ENCODE measurements around the gene PRPSAP2. TPM values are rescaled to one million over a fixed set of nuclear protein-coding genes. Genes with fewer than 3 reads are reported as not detected.

PRPSAP2 gene
- total and polyA plus RNA-seq, 2 of the 8 experiments (the other 6 are each of a cell fraction or from before 2014, with no cell fraction given), result 28.7 to 50.5 TPM

- TF ChIP-seq E2F6 (IDR thresholded peaks at IDR 0.05) (no peak), RNF2 (IDR thresholded peaks at IDR 0.05; ENCODE audit: borderline replicate concordance, low read depth, low read length, missing control alignments, poor library complexity, severe bottlenecking) (no peak)
- Histone ChIP-seq H3K4me3 (ENCODE audit: extremely low read depth in 1 of 4, insufficient read depth in 2 of 4, low read depth in 3 of 4, low read length in 4 of 4) (no peak overlapping the region), H3K4me1 (replicated peaks in 1 of 4; ENCODE audit: control insufficient read depth in 3 of 4, insufficient read depth in 4 of 4, low read length in 3 of 4) (no peaks in the 10 kb centered on the region), H4K91ac (replicated peaks; ENCODE audit: insufficient read length, low read length) (no peak overlapping the region), H3K27ac (ENCODE audit: low read depth, low read length) (no peak overlapping the region), H2BK5ac (ENCODE audit: low read depth, low read length) (no peak overlapping the region), H2BK20ac (ENCODE audit: low read length) (no peak overlapping the region), H3K27me3 (replicated peaks in 1 of 4; ENCODE audit: control insufficient read depth in 3 of 4, extremely low read depth in 1 of 4, insufficient read depth in 3 of 4, low read length in 3 of 4) (no peaks in the 10 kb centered on the region), H2BK120ac (replicated peaks; ENCODE audit: low read depth, low read length) (no peak overlapping the region), H2BK15ac (ENCODE audit: low read length) (no peak overlapping the region), H3K9me3 (ENCODE audit: insufficient read depth in 2 of 2, low read depth in 1 of 2, low read length in 1 of 2) (no peaks in the 10 kb centered on the region), H3K79me1 (ENCODE audit: low read depth, low read length) (no peaks in the 10 kb centered on the region), H2AFZ (ENCODE audit: low read length) (no peak overlapping the region), H3K23ac (ENCODE audit: insufficient read length) (no peak overlapping the region), H3K4ac (replicated peaks; ENCODE audit: insufficient read length, low read depth, low read length) (no peak overlapping the region), H2BK12ac (ENCODE audit: low read depth, low read length) (no peak overlapping the region), H3K4me2 (ENCODE audit: insufficient read depth in 1 of 2, low read depth in 2 of 2, low read length in 2 of 2) (no peak overlapping the region), H3K56ac (replicated peaks; ENCODE audit: insufficient read length, low read depth, low read length) (no peak overlapping the region), H2AK5ac (ENCODE audit: low read depth, low read length) (no peak overlapping the region), H4K8ac (ENCODE audit: extremely low read depth, insufficient read depth, low read length) (no peak overlapping the region), H3K36me3 (ENCODE audit: control insufficient read depth in 2 of 4, insufficient read depth in 4 of 4, low read length in 3 of 4) (peaks cover 3 to 7% (median 5%) of the 10 kb centered on the region in 4 experiments; a peak in 5 of 8 replicates), H3K14ac (ENCODE audit: insufficient read length) (no peak overlapping the region), H4K5ac (ENCODE audit: insufficient read length, low read depth, low read length) (no peak overlapping the region), H4K20me1 (replicated peaks in 1 of 2; ENCODE audit: control insufficient read depth in 1 of 2, insufficient read depth in 2 of 2, low read length in 2 of 2) (peaks cover 0 to 2% of the 10 kb centered on the region in 2 experiments), H3K79me2 (ENCODE audit: control insufficient read depth in 1 of 2, insufficient read depth in 2 of 2, low read length in 2 of 2) (no peaks in the 10 kb centered on the region), H3K9ac (replicated peaks in 1 of 4; ENCODE audit: extremely low read depth in 1 of 4, low read depth in 3 of 4, low read length in 3 of 4) (no peak overlapping the region), H3K23me2 (ENCODE audit: low read depth, low read length) (no peaks in the 10 kb centered on the region), H3K18ac (ENCODE audit: extremely low read depth, low read length) (no peak overlapping the region)
- WGBS, 2 experiments (ENCODE audit: extremely low coverage in 1 of 2, insufficient coverage in 1 of 2, insufficient read length in 1 of 2, insufficient replicate concordance in 2 of 2, low coverage in 1 of 2, low lambda C conversion rate in 2 of 2, missing lambda C conversion rate in 1 of 2), result 88% methylated on average over 5 of the region's 5 CpGs; no CpG with 5 or more reads in 1 of the 2 experiments
- DNase-seq (ENCODE audit: low read depth in 1 of 2, low spot score in 2 of 2) (no peak), FAIRE-seq (no peak)
- ChIA-PET POLR2A (ENCODE audit: partially characterized antibody) (interaction anchor here (0.6 kb wide), 1 partner anchor 15 kb away, joined by 3 read pairs; no protein-coding TSS in a partner anchor), CTCF (ENCODE audit: partially characterized antibody) (interaction anchor here (0.8 to 0.9 kb wide), 2 partner anchors 27 to 91 kb away, joined by 4 read pairs; no protein-coding TSS in a partner anchor)
These were observed 46.6 kb downstream of the PRPSAP2 start for GRCh38 chr17:18904482-18904881.

Measured in H1 (cell line).